ENCODE data around the gene NGB.

DNA sequence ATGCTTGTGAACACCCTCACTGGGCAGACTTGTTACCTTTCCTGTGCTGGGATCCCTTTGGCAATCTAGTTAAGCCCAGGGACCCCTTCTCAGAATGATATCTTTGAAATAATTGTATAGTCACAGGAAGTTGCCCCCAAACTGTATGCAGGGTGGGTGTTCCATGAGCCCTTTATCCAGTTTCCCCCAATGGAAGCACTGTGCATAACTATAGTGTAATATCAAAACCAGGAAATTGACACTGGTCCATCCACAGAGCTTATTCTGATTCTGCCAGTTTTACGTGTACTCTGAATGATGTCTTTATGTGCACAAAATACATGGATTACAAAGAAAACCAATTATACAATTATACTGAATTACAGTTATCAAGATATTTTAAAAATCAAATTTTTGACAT lies 24.2 kb downstream of the NGB start:
- no peak for TF ChIP-seq POLR2A (IDR thresholded peaks at IDR 0.05)
- TF ChIP-seq, protein P1, sequence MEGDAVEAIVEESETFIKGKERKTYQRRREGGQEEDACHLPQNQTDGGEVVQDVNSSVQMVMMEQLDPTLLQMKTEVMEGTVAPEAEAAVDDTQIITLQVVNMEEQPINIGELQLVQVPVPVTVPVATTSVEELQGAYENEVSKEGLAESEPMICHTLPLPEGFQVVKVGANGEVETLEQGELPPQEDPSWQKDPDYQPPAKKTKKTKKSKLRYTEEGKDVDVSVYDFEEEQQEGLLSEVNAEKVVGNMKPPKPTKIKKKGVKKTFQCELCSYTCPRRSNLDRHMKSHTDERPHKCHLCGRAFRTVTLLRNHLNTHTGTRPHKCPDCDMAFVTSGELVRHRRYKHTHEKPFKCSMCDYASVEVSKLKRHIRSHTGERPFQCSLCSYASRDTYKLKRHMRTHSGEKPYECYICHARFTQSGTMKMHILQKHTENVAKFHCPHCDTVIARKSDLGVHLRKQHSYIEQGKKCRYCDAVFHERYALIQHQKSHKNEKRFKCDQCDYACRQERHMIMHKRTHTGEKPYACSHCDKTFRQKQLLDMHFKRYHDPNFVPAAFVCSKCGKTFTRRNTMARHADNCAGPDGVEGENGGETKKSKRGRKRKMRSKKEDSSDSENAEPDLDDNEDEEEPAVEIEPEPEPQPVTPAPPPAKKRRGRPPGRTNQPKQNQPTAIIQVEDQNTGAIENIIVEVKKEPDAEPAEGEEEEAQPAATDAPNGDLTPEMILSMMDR (IDR thresholded peaks at IDR 0.05), result no peak
